GM19025 (cell line): ENCODE data around the gene PCDHGA1.
A peak's percentile ranks its signal among the peaks of the same experiment; 100 is the strongest.
"Not testable (repeated sequence)": the region's sequence is repeated elsewhere in the genome, so short reads cannot be mapped to it uniquely, and the experiment has no call there.

ENCODE experiments used
- ATAC-seq: cut with Tn5 transposase; IDR thresholded peaks from one replicate; pipeline ENCODE4 v1.9.1; 2021; ENCODE audit warnings: mild to moderate bottlenecking, low read depth, moderate library complexity; ENCODE audit not compliant: unreplicated experiment

Gene PCDHGA1

GRCh38 chr5:141330299-141331080 is at the start of gene PCDHGA1:
Gene PCDHGA1, plus strand, starts transcription at chr5:141330514.
- ATAC-seq, result no peak

DNA sequence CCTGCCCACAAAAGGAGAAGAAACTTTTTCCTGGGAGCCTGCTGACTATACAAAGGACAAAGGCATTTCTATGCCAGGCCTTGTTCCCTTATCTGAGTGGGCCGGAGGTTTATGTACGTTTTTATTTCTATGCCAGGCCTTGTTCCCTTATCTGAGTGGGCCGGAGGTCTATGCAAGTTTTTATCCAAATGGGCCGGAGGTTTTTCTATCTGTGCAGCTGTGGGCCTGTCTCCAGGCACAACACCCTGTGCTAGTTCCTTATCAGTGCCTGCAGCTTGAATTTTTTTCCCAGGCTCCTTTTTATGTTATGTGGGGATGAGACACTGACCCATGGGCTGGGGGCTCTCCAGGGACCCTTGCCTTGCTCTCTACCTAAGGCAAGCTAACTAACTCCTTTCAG is 31.9 kb upstream of the PCDHGA1 start:
- ATAC-seq, result no peak

- ATAC-seq, result no peak
Observed at GRCh38 chr5:141303756-141304155, 26.6 kb upstream of the PCDHGA1 start, which contains the start of gene SLC25A2. Gene SLC25A2, minus strand, starts transcription at chr5:141304049. Its CDS starts 184 bp downstream, at chr5:141303865.

GRCh38 chr5:141306630-141307029 is 23.7 kb upstream of the PCDHGA1 start:
- no peak for ATAC-seq

GRCh38 chr5:141313711-141314110 is 16.6 kb upstream of the PCDHGA1 start:
- no peak for ATAC-seq

- not testable (repeated sequence) for ATAC-seq
Observed at GRCh38 chr5:141316963-141317362, 13.4 kb upstream of the PCDHGA1 start.

- ATAC-seq, result no peak
Observed at GRCh38 chr5:141319202-141319601, 11.1 kb upstream of the PCDHGA1 start.

DNA sequence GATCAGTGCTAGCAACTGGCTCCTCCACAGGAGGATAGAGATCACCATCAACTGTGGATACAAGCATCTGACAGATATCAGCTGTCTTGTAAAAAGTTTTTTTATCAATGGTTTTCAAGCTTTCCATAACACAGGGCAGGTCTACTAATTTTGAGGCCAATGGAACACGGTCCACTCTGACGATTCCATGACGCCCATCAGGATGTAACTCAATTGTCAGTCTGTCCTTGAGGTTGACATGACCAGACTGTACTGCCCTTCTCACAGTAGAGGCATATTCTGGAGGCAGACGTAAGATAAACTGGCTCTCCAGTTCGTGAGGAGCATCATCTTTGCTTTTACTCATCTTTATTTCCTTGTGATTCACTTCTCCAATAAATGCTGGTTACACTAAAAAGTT is 10.6 kb upstream of the PCDHGA1 start:
- no peak for ATAC-seq

GRCh38 chr5:141320225-141321169 is 9.8 kb upstream of the PCDHGA1 start, which contains the start of gene TAF7:
Gene TAF7, minus strand, starts transcription at chr5:141320784. Its CDS starts 740 bp downstream, at chr5:141320044.
- peak; percentile 90 for ATAC-seq

- ATAC-seq, result no peak
Observed at GRCh38 chr5:141322261-141322660, 8.1 kb upstream of the PCDHGA1 start.

GRCh38 chr5:141326088-141326854 is 4.0 kb upstream of the PCDHGA1 start:
- peak; percentile 54 for ATAC-seq

DNA sequence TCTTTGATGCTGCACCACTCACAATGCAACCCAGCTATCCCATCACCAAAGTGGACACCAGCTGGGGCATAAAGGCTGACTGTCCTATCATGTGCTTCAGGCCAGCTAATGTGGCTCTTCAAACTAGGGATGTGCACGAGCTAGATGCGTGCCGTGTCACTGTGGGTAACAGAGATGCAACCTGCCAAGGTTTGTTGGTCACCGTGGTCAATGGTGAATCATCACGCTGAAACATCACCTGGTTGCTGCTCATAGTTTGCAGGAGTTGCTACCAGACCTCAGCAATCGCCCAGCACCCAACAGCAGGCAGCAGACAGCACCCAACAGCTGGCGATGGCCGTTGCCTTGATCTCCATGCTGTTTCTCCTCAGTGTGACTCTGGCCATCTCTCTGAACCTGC is 2.1 kb upstream of the PCDHGA1 start:
- no peak for ATAC-seq

- not testable (repeated sequence) for ATAC-seq
Observed at GRCh38 chr5:141332571-141332970, 2.3 kb downstream of the PCDHGA1 start.

DNA sequence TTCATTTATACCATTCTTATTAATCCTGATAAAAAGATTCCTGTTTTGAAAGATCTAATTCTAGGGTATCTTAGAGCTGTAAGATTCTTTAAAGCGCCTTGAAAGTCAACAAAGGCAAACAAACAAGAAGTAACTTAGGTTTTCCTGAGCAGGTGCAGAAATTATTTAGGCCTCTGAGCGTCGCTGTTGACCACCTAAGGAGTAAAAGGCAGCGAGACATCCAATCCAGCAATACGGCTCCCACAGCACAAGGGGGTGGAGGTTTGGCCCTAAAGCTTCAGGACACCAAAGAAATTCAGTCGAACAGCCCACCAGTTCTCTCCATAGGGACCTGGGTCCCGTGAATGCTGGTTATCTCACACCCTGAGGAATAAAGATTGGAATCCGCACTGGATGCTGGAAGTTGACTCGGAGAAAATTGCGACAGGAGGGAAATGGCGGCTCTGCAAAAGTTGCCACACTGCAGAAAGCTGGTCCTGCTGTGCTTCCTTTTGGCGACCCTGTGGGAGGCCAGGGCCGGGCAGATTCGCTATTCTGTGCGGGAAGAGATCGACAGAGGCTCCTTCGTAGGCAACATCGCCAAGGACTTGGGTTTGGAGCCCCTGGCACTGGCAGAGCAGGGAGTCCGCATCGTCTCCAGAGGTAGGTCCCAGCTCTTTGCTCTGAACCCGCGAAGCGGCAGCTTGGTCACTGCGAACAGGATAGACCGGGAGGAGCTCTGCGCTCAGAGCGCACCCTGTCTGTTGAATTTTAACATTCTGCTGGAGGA is 8.4 kb downstream of the PCDHGA1 start, which contains the start of gene PCDHGA2:
Gene PCDHGA2 (plus strand): TSS at position 223 of the 769 bp plus-strand sequence.
- ATAC-seq, result no peak

GRCh38 chr5:141340781-141341354 is 10.6 kb downstream of the PCDHGA1 start:
- not testable (repeated sequence) for ATAC-seq

DNA sequence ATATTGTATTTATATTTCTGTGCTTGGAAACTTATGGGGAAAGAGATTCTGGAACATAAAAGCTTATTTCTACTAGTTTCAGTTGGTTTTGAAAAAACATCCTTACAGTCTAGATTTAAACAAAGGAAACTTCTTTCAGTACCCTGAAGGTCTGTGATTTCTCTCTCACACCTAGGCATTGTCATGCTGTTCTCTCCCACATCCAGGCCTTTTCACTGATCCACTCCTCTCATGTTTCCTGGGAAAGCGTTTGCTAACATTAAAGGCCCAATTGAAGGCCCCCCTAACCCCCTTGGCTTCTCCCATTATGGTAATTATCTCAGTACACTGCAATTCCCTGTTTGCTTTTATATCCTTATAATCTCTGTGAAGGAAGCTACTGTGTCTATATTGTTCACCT is 12.5 kb downstream of the PCDHGA1 start:
- no peak for ATAC-seq

- no peak for ATAC-seq
Observed at GRCh38 chr5:141343242-141343952, 13.1 kb downstream of the PCDHGA1 start, which contains the start of gene PCDHGA3. Gene PCDHGA3, plus strand, starts transcription at chr5:141343829. Its CDS starts 205 bp downstream, at chr5:141344034.

GRCh38 chr5:141343953-141344463 is 13.7 kb downstream of the PCDHGA1 start:
- ATAC-seq, result no peak
